ENCODE results near the gene CDH5. TPM values are rescaled to one million over a fixed set of nuclear protein-coding genes. Genes with fewer than 3 reads are reported as not detected.
"Not testable (repeated sequence)": the region's sequence is repeated elsewhere in the genome, so short reads cannot be mapped to it uniquely, and the experiment has no call there.

Gene CDH5
- total RNA-seq, 4 donors from 2014 or later, result 31.8 to 237 (median 95.8) TPM

- no peak for TF ChIP-seq CTCF (IDR thresholded peaks at IDR 0.05)
- DNase-seq (ENCODE audit: low spot score) (no peak), ATAC-seq (ENCODE audit: low FRiP score) (no peak)
Measured at GRCh38 chr16:66326991-66327513, 39.4 kb upstream of the CDH5 start.

- ATAC-seq (ENCODE audit: low FRiP score) (no peak), DNase-seq (ENCODE audit: low spot score) (no peak)
Measured at GRCh38 chr16:66328282-66328681, 38.2 kb upstream of the CDH5 start.

GRCh38 chr16:66331464-66331863 lies 35.0 kb upstream of the CDH5 start:
- DNase-seq (ENCODE audit: low spot score); ATAC-seq (ENCODE audit: low FRiP score): not testable (repeated sequence)

More at GRCh38 chr16:66328282-66328681, 38.2 kb upstream of the CDH5 start:
- TF ChIP-seq CTCF (IDR thresholded peaks at IDR 0.05), result no peak

GRCh38 chr16:66332634-66333610 lies 33.6 kb upstream of the CDH5 start:
- TF ChIP-seq CTCF (IDR thresholded peaks at IDR 0.05), result no peak
- no peak for DNase-seq (ENCODE audit: low spot score)
- ATAC-seq (ENCODE audit: low FRiP score), result no peak

- no peak for TF ChIP-seq CTCF (IDR thresholded peaks at IDR 0.05)
- ATAC-seq (ENCODE audit: low FRiP score), result no peak
- DNase-seq (ENCODE audit: low spot score), result no peak
Measured at GRCh38 chr16:66334853-66335574, 31.5 kb upstream of the CDH5 start.

- no peak for ATAC-seq (ENCODE audit: low FRiP score)
- DNase-seq (ENCODE audit: low spot score), result no peak
- TF ChIP-seq CTCF (IDR thresholded peaks at IDR 0.05), result no peak
Measured at GRCh38 chr16:66335704-66336329, 30.7 kb upstream of the CDH5 start.

All from omental fat pad (tissue), 4 donors.